Calu3 (cell line): Measurements from ENCODE around the gene DMBX1. TPM values are rescaled to one million over a fixed set of nuclear protein-coding genes. Genes with fewer than 3 reads are reported as not detected.

Experiments
- BruUV-seq: library from RNA; stranded (reverse); fragments of 400-500 nt; replicated peaks from 2 replicates; lab custom pipeline; 2021; lab: Mats Ljungman, UMichigan
- CTCF ChIA-PET: fragments of 300-600 bp; sonication (Branson Sonifier 250); formaldehyde crosslinking; loops from one replicate; lab custom pipeline; 2022; ENCODE audit warnings: antibody characterized with exemption; lab: Charles Lee
- DNase-seq: peaks from one replicate; pipeline ENCODE4 v3.0.0; 2022
- H3K27ac Mint-ChIP-seq: one replicate; pipeline ENCODE4 v1.8.0; 2022; ENCODE audit warnings: mixed read lengths; ENCODE audit not compliant: unreplicated experiment
- H3K27me3 Mint-ChIP-seq: one replicate; pipeline ENCODE4 v1.8.0; 2022; ENCODE audit warnings: mixed read lengths; ENCODE audit not compliant: unreplicated experiment
- H3K36me3 Mint-ChIP-seq: one replicate; pipeline ENCODE4 v1.8.0; 2022; ENCODE audit warnings: mild to moderate bottlenecking, moderate library complexity, mixed read lengths; ENCODE audit not compliant: insufficient read depth, unreplicated experiment
- H3K4me1 Mint-ChIP-seq: one replicate; pipeline ENCODE4 v1.8.0; 2022; ENCODE audit warnings: mild to moderate bottlenecking, low read depth, mixed read lengths; ENCODE audit not compliant: unreplicated experiment
- H3K4me3 Mint-ChIP-seq: one replicate; pipeline ENCODE4 v1.8.0; 2022; ENCODE audit warnings: mild to moderate bottlenecking, low read depth, moderate library complexity, mixed read lengths; ENCODE audit not compliant: unreplicated experiment
- H3K9me3 Mint-ChIP-seq: one replicate; pipeline ENCODE4 v1.8.0; 2022; ENCODE audit warnings: low read depth, mixed read lengths; ENCODE audit not compliant: unreplicated experiment
- intact Hi-C: fragments of 100-400 bp; cut with micrococcal nuclease; formaldehyde crosslinking; loops from one replicate; pipeline ENCODE4 v1.10.0; 2022; ENCODE audit not compliant: unreplicated experiment
- total RNA-seq: library from RNA; stranded (reverse); gene quantifications from 2 replicates; pipeline ENCODE4 v1.2.3, GENCODE V29; 2022
- TF ChIP-seq, protein P1 (sequence below): fragments of 200-600 bp; IDR thresholded peaks from one replicate; pipeline ENCODE4 v1.8.0; 2022; ENCODE audit warnings: antibody characterized with exemption; ENCODE audit not compliant: unreplicated experiment

Gene DMBX1
- total RNA-seq, 1 experiment from 2014 or later: 2.3 TPM

DNA sequence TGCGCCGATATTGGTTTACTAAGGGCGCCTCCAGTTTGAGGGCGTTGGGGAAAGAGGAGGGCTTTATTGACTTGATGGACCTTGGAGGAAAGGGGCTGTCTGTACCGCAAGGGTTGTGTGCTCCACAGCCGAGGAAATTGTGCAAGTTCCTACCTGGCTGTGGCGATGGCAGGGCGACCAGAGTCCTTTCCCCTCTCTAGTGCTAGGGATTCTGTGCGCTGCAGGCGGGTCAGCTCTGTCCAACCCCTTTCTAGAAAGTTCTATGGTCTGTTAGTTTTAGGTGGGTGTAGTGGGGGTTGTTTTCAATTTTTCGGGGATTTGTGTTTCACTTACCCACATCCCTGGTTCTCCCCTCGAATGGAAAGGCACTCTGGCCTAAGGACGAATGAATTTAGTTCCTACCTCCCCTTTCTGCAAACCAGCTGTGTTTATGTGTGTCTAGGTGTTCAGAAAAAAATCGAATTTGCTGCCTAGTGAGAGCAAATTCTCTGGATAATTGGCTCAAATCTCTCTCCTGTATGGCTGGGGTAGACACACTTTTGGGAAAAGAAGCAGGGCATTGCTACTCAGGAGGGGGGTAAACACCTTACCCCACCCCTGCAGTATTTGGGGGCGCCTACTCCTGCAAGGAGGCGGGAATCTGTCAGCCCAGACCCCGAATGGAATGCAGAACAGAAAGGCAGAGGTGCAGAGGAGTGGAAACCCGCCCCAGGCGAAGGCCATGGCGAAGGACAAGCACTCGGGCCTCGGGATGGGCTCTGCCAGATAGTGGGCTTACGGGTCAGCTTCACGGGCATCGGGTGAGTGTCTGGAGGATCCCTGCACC, 2.0 kb downstream of the DMBX1 start:
- intact Hi-C loops: loop anchor here (2.0 kb wide), 1 partner anchor 37 kb away; no protein-coding TSS in a partner anchor
- BruUV-seq: no TSS peak
- Mint-ChIP-seq H3K4me3 (no peak overlapping the region), H3K9me3 (no peaks in the 10 kb centered on the region), H3K27me3 (peaks cover 78% of the 10 kb centered on the region), H3K36me3 (peaks cover 14% of the 10 kb centered on the region), H3K4me1 (peaks cover 23% of the 10 kb centered on the region), H3K27ac (no peak overlapping the region)
- TF ChIP-seq, protein P1, sequence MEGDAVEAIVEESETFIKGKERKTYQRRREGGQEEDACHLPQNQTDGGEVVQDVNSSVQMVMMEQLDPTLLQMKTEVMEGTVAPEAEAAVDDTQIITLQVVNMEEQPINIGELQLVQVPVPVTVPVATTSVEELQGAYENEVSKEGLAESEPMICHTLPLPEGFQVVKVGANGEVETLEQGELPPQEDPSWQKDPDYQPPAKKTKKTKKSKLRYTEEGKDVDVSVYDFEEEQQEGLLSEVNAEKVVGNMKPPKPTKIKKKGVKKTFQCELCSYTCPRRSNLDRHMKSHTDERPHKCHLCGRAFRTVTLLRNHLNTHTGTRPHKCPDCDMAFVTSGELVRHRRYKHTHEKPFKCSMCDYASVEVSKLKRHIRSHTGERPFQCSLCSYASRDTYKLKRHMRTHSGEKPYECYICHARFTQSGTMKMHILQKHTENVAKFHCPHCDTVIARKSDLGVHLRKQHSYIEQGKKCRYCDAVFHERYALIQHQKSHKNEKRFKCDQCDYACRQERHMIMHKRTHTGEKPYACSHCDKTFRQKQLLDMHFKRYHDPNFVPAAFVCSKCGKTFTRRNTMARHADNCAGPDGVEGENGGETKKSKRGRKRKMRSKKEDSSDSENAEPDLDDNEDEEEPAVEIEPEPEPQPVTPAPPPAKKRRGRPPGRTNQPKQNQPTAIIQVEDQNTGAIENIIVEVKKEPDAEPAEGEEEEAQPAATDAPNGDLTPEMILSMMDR: no peak
- DNase-seq: no peak
- CTCF ChIA-PET: no interaction called here

DNA sequence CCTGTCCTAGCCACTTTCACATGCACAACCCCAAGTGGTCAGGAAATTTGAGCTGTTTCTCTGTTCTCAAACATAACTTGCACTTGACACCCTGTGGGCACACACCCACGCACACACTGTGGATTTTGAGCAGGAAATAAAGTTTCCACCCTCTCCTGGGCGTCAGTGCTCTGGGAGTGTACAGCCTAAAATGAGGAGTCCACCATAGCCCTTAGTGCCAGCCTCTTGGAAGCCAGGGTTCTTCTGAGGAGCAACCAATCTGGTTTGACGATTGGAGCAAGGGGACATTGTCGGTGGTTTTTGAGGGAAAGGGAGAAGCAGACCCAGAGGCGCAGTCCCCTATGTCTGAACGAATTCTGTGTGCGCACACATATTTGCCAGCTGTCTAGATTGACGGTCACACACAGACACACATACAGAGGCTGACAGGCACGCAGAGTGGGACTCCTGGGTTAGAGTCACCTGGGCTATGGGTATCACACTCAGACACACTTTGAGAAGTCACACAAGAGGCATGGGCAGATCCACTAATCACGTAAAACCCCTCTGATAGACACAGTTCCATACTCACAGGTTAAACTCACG, 2.7 kb downstream of the DMBX1 start:
- peaks cover 14% of the 10 kb centered on the region for H3K36me3 Mint-ChIP-seq
- DNase-seq: no peak
- no peaks in the 10 kb centered on the region for H3K9me3 Mint-ChIP-seq
- H3K27me3 Mint-ChIP-seq: peaks cover 83% of the 10 kb centered on the region
- no TSS peak for BruUV-seq
- H3K4me1 Mint-ChIP-seq: peaks cover 23% of the 10 kb centered on the region
- no peak overlapping the region for H3K27ac Mint-ChIP-seq
- intact Hi-C loops: no loop called here
- no peak overlapping the region for H3K4me3 Mint-ChIP-seq
- CTCF ChIA-PET: no interaction called here
- TF ChIP-seq, protein P1: no peak

DNA sequence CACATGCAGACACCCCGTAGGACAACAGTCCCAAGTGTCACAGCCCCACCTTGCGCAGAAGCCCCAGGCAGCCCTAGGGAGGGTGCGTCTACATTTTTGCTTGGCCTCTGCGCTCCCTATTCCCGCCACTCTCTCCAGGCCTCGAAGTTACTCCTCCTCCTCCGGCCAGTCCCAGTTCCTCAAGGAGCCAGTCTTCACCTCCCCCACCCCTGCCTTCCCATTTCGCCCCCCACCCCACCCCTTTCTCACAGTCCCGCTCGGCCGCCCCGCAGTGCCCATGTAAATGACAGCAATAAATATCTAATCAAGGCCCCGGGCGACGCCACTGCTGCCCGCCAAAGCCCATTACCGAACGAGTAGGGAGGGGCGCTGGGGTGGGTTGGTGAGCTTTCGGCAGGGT, 3.2 kb downstream of the DMBX1 start:
- no peak for DNase-seq
- H3K27ac Mint-ChIP-seq: no peak overlapping the region
- CTCF ChIA-PET: no interaction called here
- intact Hi-C loops: no loop called here
- no peaks in the 10 kb centered on the region for H3K9me3 Mint-ChIP-seq
- no TSS peak for BruUV-seq
- TF ChIP-seq, protein P1: no peak
- peaks cover 14% of the 10 kb centered on the region for H3K36me3 Mint-ChIP-seq
- H3K4me3 Mint-ChIP-seq: no peak overlapping the region
- peaks cover 83% of the 10 kb centered on the region for H3K27me3 Mint-ChIP-seq
- peaks cover 23% of the 10 kb centered on the region for H3K4me1 Mint-ChIP-seq

DNA sequence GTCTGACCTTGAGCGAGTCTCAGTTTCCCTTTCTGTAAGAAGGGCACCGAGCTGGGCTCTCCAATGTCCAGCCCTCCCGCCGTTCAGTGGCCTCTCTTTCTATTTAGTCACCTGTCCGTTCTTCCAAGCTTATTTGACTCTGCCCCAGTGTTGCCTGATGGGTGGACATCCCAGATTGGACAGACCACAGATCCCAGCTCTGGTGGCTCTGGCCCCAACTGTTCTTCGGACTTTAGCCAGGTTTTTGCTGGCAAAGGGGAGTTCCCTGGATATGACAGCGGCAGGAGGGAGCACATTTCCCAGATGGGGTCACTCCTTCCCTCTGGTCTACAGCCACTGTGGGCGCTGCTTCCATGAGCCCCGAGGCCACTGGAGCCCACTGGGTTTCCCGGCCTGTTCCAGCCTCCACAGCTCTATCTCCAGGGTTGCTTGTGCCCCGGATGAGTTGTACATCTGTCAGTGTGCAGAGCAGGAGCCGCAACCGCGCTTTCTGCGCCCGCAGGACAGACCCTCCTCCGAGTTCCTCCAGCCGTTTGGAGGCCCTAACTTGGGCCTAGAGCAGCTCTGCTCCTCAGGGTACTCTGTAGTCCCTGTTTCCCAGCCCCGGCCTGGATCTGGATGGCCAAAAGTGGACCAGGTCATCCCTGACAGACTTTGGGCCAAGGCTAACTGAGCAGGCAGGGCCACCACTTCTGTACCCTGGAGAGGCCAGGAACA, 3.8 kb downstream of the DMBX1 start:
- DNase-seq: no peak
- Mint-ChIP-seq H3K4me3 (no peak overlapping the region), H3K27ac (no peak overlapping the region), H3K9me3 (no peaks in the 10 kb centered on the region), H3K4me1 (peaks cover 19% of the 10 kb centered on the region), H3K27me3 (peaks cover 79% of the 10 kb centered on the region), H3K36me3 (peaks cover 14% of the 10 kb centered on the region)
- no TSS peak for BruUV-seq
- CTCF ChIA-PET: no interaction called here
- intact Hi-C loops: no loop called here
- TF ChIP-seq, protein P1: no peak
